ENCODE data around the gene ORC5. TPM values are rescaled to one million over a fixed set of nuclear protein-coding genes. Genes with fewer than 3 reads are reported as not detected.

ORC5 gene
- total RNA-seq, 1 experiment from 2014 or later = 21.0 TPM

DNA sequence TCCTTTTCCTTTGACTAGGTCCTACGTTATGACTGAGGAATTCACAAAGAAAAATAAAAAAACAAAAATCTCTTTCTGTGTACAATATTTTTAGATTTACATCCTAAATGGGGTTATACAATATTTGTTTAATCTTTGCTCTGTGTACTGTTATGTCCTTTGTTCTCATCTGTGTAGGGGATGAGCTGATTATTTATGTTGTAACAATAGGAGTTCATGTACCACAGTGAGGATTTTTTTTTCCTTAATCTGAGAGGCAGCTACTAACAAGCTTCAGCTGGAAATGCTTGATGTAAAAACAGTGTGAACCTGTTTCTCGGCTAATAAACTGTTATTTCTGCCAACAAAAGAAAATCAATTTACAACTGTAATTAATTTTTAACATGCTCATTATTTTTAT, 58.0 kb downstream of the ORC5 start:
- no peaks in the 10 kb centered on the region for H3K9me3 Mint-ChIP-seq
- no peak for ATAC-seq
- H3K4me1 Mint-ChIP-seq = no peaks in the 10 kb centered on the region
- no peaks in the 10 kb centered on the region for H3K27me3 Mint-ChIP-seq (ENCODE audit: low read depth)
- no peak overlapping the region for H3K27ac Mint-ChIP-seq
- TF ChIP-seq JAZF1 (CRISPR knock-in tag; IDR thresholded peaks at IDR 0.05) (no peak), ZNF423 (CRISPR knock-in tag; IDR thresholded peaks at IDR 0.05) (no peak)
- H3K4me3 Mint-ChIP-seq = no peak overlapping the region
- ChIA-PET POLR2A (no interaction called here), CTCF (no interaction called here)
- H3K36me3 Mint-ChIP-seq = no peaks in the 10 kb centered on the region
- no peak for DNase-seq (ENCODE audit: low spot score)

DNA sequence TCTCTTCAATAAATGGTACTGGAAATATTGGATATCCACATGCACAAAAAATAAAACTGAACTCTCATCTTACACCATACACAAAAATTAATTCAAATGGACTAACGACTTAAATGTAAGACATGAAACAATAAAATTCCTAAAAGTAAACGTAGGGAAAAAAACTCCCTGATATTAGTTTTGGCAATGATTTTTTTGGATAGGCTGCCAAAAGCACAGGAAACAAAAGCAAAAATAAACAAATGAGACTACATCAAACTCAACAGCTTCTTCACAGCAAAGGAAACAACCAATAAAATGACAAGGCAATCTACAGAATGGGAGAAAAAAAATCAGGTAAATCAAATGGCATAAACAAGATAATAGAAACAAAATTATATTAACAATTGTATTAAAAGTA, 65.7 kb downstream of the ORC5 start:
- ChIA-PET POLR2A (no interaction called here), CTCF (no interaction called here)
- TF ChIP-seq GABPB1 (CRISPR knock-in tag; IDR thresholded peaks at IDR 0.05) (no peak), ZBTB21 (CRISPR knock-in tag; IDR thresholded peaks at IDR 0.05; ENCODE audit: borderline replicate concordance) (no peak), SP1 (CRISPR knock-in tag; conservative IDR thresholded peaks at IDR 0.05) (no peak), ATF1 (CRISPR knock-in tag; IDR thresholded peaks at IDR 0.05) (no peak), MYBL2 (CRISPR knock-in tag; IDR thresholded peaks at IDR 0.05) (no peak), FOXP1 (CRISPR knock-in tag; IDR thresholded peaks at IDR 0.05; ENCODE audit: borderline replicate concordance) (no peak), CREM (CRISPR knock-in tag; IDR thresholded peaks at IDR 0.05) (no peak), ZNF317 (CRISPR knock-in tag; IDR thresholded peaks at IDR 0.05; ENCODE audit: borderline replicate concordance, low read depth) (no peak), ETV6 (CRISPR knock-in tag; IDR thresholded peaks at IDR 0.05) (no peak), JAZF1 (CRISPR knock-in tag; IDR thresholded peaks at IDR 0.05) (no peak), ZNF138 (CRISPR knock-in tag; conservative IDR thresholded peaks at IDR 0.05) (no peak)
- TF ChIP-seq, protein P1, sequence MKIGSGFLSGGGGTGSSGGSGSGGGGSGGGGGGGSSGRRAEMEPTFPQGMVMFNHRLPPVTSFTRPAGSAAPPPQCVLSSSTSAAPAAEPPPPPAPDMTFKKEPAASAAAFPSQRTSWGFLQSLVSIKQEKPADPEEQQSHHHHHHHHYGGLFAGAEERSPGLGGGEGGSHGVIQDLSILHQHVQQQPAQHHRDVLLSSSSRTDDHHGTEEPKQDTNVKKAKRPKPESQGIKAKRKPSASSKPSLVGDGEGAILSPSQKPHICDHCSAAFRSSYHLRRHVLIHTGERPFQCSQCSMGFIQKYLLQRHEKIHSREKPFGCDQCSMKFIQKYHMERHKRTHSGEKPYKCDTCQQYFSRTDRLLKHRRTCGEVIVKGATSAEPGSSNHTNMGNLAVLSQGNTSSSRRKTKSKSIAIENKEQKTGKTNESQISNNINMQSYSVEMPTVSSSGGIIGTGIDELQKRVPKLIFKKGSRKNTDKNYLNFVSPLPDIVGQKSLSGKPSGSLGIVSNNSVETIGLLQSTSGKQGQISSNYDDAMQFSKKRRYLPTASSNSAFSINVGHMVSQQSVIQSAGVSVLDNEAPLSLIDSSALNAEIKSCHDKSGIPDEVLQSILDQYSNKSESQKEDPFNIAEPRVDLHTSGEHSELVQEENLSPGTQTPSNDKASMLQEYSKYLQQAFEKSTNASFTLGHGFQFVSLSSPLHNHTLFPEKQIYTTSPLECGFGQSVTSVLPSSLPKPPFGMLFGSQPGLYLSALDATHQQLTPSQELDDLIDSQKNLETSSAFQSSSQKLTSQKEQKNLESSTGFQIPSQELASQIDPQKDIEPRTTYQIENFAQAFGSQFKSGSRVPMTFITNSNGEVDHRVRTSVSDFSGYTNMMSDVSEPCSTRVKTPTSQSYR (CRISPR knock-in tag; IDR thresholded peaks at IDR 0.05) = no peak
- TF ChIP-seq, protein P2, sequence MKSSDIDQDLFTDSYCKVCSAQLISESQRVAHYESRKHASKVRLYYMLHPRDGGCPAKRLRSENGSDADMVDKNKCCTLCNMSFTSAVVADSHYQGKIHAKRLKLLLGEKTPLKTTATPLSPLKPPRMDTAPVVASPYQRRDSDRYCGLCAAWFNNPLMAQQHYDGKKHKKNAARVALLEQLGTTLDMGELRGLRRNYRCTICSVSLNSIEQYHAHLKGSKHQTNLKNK (CRISPR knock-in tag; IDR thresholded peaks at IDR 0.05) = no peak
- TF ChIP-seq, protein P3, sequence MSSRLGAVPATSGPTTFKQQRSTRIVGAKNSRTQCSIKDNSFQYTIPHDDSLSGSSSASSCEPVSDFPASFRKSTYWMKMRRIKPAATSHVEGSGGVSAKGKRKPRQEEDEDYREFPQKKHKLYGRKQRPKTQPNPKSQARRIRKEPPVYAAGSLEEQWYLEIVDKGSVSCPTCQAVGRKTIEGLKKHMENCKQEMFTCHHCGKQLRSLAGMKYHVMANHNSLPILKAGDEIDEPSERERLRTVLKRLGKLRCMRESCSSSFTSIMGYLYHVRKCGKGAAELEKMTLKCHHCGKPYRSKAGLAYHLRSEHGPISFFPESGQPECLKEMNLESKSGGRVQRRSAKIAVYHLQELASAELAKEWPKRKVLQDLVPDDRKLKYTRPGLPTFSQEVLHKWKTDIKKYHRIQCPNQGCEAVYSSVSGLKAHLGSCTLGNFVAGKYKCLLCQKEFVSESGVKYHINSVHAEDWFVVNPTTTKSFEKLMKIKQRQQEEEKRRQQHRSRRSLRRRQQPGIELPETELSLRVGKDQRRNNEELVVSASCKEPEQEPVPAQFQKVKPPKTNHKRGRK (CRISPR knock-in tag; IDR thresholded peaks at IDR 0.05; ENCODE audit: borderline replicate concordance) = no peak
- TF ChIP-seq, protein P4, sequence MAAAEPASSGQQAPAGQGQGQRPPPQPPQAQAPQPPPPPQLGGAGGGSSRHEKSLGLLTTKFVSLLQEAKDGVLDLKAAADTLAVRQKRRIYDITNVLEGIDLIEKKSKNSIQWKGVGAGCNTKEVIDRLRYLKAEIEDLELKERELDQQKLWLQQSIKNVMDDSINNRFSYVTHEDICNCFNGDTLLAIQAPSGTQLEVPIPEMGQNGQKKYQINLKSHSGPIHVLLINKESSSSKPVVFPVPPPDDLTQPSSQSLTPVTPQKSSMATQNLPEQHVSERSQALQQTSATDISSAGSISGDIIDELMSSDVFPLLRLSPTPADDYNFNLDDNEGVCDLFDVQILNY (CRISPR knock-in tag; IDR thresholded peaks at IDR 0.05) = no peak
- TF ChIP-seq, protein P5, sequence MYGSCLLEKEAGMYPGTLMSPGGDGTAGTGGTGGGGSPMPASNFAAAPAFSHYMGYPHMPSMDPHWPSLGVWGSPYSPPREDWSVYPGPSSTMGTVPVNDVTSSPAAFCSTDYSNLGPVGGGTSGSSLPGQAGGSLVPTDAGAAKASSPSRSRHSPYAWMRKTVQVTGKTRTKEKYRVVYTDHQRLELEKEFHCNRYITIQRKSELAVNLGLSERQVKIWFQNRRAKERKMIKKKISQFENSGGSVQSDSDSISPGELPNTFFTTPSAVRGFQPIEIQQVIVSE (CRISPR knock-in tag; IDR thresholded peaks at IDR 0.05; ENCODE audit: borderline replicate concordance) = no peak
- TF ChIP-seq, protein P6, sequence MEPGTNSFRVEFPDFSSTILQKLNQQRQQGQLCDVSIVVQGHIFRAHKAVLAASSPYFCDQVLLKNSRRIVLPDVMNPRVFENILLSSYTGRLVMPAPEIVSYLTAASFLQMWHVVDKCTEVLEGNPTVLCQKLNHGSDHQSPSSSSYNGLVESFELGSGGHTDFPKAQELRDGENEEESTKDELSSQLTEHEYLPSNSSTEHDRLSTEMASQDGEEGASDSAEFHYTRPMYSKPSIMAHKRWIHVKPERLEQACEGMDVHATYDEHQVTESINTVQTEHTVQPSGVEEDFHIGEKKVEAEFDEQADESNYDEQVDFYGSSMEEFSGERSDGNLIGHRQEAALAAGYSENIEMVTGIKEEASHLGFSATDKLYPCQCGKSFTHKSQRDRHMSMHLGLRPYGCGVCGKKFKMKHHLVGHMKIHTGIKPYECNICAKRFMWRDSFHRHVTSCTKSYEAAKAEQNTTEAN (CRISPR knock-in tag; IDR thresholded peaks at IDR 0.05) = no peak
- H3K4me3 Mint-ChIP-seq = no peak overlapping the region
- DNase-seq (ENCODE audit: low spot score) (no peak), ATAC-seq (no peak)
- no peaks in the 10 kb centered on the region for H3K36me3 Mint-ChIP-seq
- H3K27ac Mint-ChIP-seq = no peak overlapping the region; the same call in 1 of the 2 replicates
- H3K27me3 Mint-ChIP-seq (ENCODE audit: low read depth) = no peaks in the 10 kb centered on the region; the same call in 1 of the 2 replicates
- H3K4me1 Mint-ChIP-seq = no peaks in the 10 kb centered on the region
- no peaks in the 10 kb centered on the region for H3K9me3 Mint-ChIP-seq

Data from WTC11 (cell line).